IMR-90 (cell line): Measurements from ENCODE around the gene ANO9. TPM values are rescaled to one million over a fixed set of nuclear protein-coding genes. Genes with fewer than 3 reads are reported as not detected.

ENCODE experiments used
- ATAC-seq: fragments of 200-7000 bp; cut with Tn5 transposase; 2 replicates; pipeline ENCODE4 v1.9.1; 2020; ENCODE audit warnings: low read depth, mild to moderate bottlenecking, moderate library complexity
- BruUV-seq: library from RNA; stranded (reverse); fragments of 400-500 nt; replicated peaks from 2 replicates; lab custom pipeline; 2021; lab: Mats Ljungman, UMichigan
- CTCF ChIA-PET: fragments of 300-600 bp; formaldehyde crosslinking; extraction: SDS; loops from one replicate; lab custom pipeline; 2021; ENCODE audit warnings: antibody characterized with exemption; lab: Yijun Ruan, JAX
- POLR2A ChIA-PET: fragments of 300-600 bp; sonication (Branson Sonifier 250); formaldehyde crosslinking; loops from one replicate; lab custom pipeline; 2022; ENCODE audit warnings: antibody characterized with exemption; ENCODE audit not compliant: unreplicated experiment; lab: Charles Lee
- DNase-seq: peaks from one replicate; pipeline ENCODE4 v3.0.0; 2013
- H2AFZ ChIP-seq: replicated peaks from 2 replicates; pipeline ENCODE3; 2013; ENCODE audit warnings: low read length, mild to moderate bottlenecking; ENCODE audit not compliant: poor library complexity
- H2AK5ac ChIP-seq: 2 replicates; pipeline ENCODE4 v1.6.1; 2013; ENCODE audit warnings: low read depth, low read length, inconsistent platforms
- H2AK9ac ChIP-seq: replicated peaks from 2 replicates; pipeline ENCODE3; 2013; ENCODE audit warnings: mild to moderate bottlenecking, low read depth, low read length, moderate library complexity; ENCODE audit not compliant: poor library complexity
- H2BK120ac ChIP-seq: 2 replicates; pipeline ENCODE4 v1.6.1; 2013; ENCODE audit warnings: low read depth, low read length, inconsistent platforms
- H2BK15ac ChIP-seq: 3 replicates; pipeline ENCODE4 v1.6.1; 2013; ENCODE audit warnings: low read depth, low read length, inconsistent platforms
- H2BK20ac ChIP-seq: 2 replicates; pipeline ENCODE4 v1.6.1; 2013; ENCODE audit warnings: low read depth, mild to moderate bottlenecking, inconsistent platforms, low read length, moderate library complexity
- H2BK5ac ChIP-seq: 2 replicates; pipeline ENCODE4 v1.6.1; 2013; ENCODE audit warnings: mild to moderate bottlenecking, low read depth, low read length, inconsistent platforms; ENCODE audit not compliant: poor library complexity, severe bottlenecking
- H3K14ac ChIP-seq: replicated peaks from 2 replicates; pipeline ENCODE4 v1.6.1; 2013; ENCODE audit warnings: low read depth, low read length, inconsistent platforms
- H3K18ac ChIP-seq: 2 replicates; pipeline ENCODE4 v1.6.1; 2013; ENCODE audit warnings: low read depth, low read length, control low read depth
- H3K23ac ChIP-seq: 2 replicates; pipeline ENCODE4 v1.6.1; 2013; ENCODE audit warnings: low read depth, low read length, inconsistent platforms
- H3K27ac ChIP-seq: 2 replicates; pipeline ENCODE4 v1.5.1; 2013; ENCODE audit warnings: mild to moderate bottlenecking, control low read depth, low read length; ENCODE audit not compliant: insufficient read depth
- H3K27me3 ChIP-seq: 2 replicates; pipeline ENCODE4 v1.6.1; 2013; ENCODE audit warnings: low read length; ENCODE audit not compliant: control insufficient read depth, insufficient read depth
- H3K36me3 ChIP-seq: 2 replicates; pipeline ENCODE4 v1.6.1; 2013; ENCODE audit warnings: low read length, mixed read lengths; ENCODE audit not compliant: control insufficient read depth, insufficient read depth
- H3K4ac ChIP-seq: 2 replicates; pipeline ENCODE4 v1.6.1; 2013; ENCODE audit warnings: low read depth, low read length, inconsistent platforms
- H3K4me1 ChIP-seq: 2 replicates; pipeline ENCODE4 v1.6.1; 2013; ENCODE audit warnings: low read length, mixed read lengths; ENCODE audit not compliant: control insufficient read depth, insufficient read depth
- H3K4me2 ChIP-seq: 2 replicates; pipeline ENCODE4 v1.6.1; 2013; ENCODE audit warnings: low read depth, mild to moderate bottlenecking, control low read depth, low read length, moderate library complexity
- H3K4me3 ChIP-seq: 2 replicates; pipeline ENCODE4 v1.5.1; 2013; ENCODE audit warnings: low read depth, mild to moderate bottlenecking, control low read depth, low read length, moderate library complexity; ENCODE audit not compliant: insufficient read depth
- H3K56ac ChIP-seq: 2 replicates; pipeline ENCODE4 v1.6.1; 2013; ENCODE audit warnings: low read length, inconsistent platforms; ENCODE audit not compliant: insufficient read depth; ENCODE audit errors: extremely low read depth
- H3K79me1 ChIP-seq, 2 experiments: 2 replicates each; pipeline ENCODE4 v1.6.1; 2013; ENCODE audit warnings: low read length in 2 of 2, inconsistent platforms in 1 of 2, low read depth in 1 of 2
- H3K9ac ChIP-seq: 2 replicates; pipeline ENCODE4 v1.6.1; 2013; ENCODE audit warnings: low read depth, low read length, control low read depth
- H3K9me1 ChIP-seq: 2 replicates; pipeline ENCODE4 v1.6.1; 2013; ENCODE audit warnings: low read length, inconsistent platforms; ENCODE audit not compliant: insufficient read depth
- H3K9me3 ChIP-seq: 2 replicates; pipeline ENCODE4 v1.6.1; 2013; ENCODE audit warnings: low read length; ENCODE audit not compliant: control insufficient read depth, insufficient read depth
- H4K20me1 ChIP-seq: 2 replicates; pipeline ENCODE4 v1.6.1; 2013; ENCODE audit warnings: low read length, inconsistent platforms; ENCODE audit not compliant: insufficient read depth
- H4K5ac ChIP-seq: 2 replicates; pipeline ENCODE4 v1.6.1; 2013; ENCODE audit warnings: mild to moderate bottlenecking, low read depth, low read length, control low read depth
- H4K8ac ChIP-seq, 2 experiments: 2 replicates each; pipeline ENCODE4 v1.6.1; 2013; ENCODE audit warnings: low read depth in 2 of 2, low read length in 2 of 2, control low read depth in 1 of 2, inconsistent platforms in 1 of 2
- H4K91ac ChIP-seq: 2 replicates; pipeline ENCODE4 v1.6.1; 2013; ENCODE audit warnings: low read depth, low read length, inconsistent platforms; ENCODE audit not compliant: insufficient read depth
- BHLHE40 ChIP-seq: fragments of 150-350 bp; IDR thresholded peaks from 2 replicates; pipeline ENCODE4 v1.6.1; 2016; ENCODE audit warnings: mild to moderate bottlenecking, low read depth, low read length
- CHD1 ChIP-seq: IDR thresholded peaks from 2 replicates; pipeline ENCODE4 v1.6.1; 2012; ENCODE audit warnings: low read depth, low read length, improper control_type of control experiment
- FOS ChIP-seq: fragments of 150-350 bp; IDR thresholded peaks from 2 replicates; pipeline ENCODE4 v1.6.1; 2016; ENCODE audit warnings: low read depth, low read length
- MAFK ChIP-seq: IDR thresholded peaks from 2 replicates; pipeline ENCODE4 v1.6.1; 2012; ENCODE audit warnings: low read depth, low read length, improper control_type of control experiment
- MAZ ChIP-seq: IDR thresholded peaks from 2 replicates; pipeline ENCODE4 v1.6.1; 2012; ENCODE audit warnings: low read depth, mild to moderate bottlenecking, low read length, improper control_type of control experiment, moderate library complexity, borderline replicate concordance
- NFE2L2 ChIP-seq: fragments of 150-350 bp; IDR thresholded peaks from 2 replicates; pipeline ENCODE4 v1.6.1; 2016; ENCODE audit warnings: low read depth, mild to moderate bottlenecking, low read length
- POLR2A ChIP-seq: IDR thresholded peaks from 2 replicates; pipeline ENCODE4 v1.6.1; 2012; ENCODE audit warnings: mild to moderate bottlenecking, low read depth, low read length
- RAD21 ChIP-seq: IDR thresholded peaks from 2 replicates; pipeline ENCODE4 v1.6.1; 2012; ENCODE audit warnings: low read length, improper control_type of control experiment
- RCOR1 ChIP-seq: IDR thresholded peaks from 2 replicates; pipeline ENCODE4 v1.6.1; 2012; ENCODE audit warnings: mild to moderate bottlenecking, low read length, improper control_type of control experiment; ENCODE audit not compliant: insufficient replicate concordance
- RFX5 ChIP-seq: IDR thresholded peaks from 2 replicates; pipeline ENCODE4 v1.8.0; 2012; ENCODE audit warnings: low read depth, mild to moderate bottlenecking, low read length, moderate library complexity
- SMC3 ChIP-seq: fragments of 150-350 bp; IDR thresholded peaks from 2 replicates; pipeline ENCODE4 v1.6.1; 2016; ENCODE audit warnings: low read depth, mild to moderate bottlenecking, antibody characterized with exemption, low read length, moderate library complexity
- WGBS, 2 experiments: methylation state at CpG; one replicate each; pipeline versions ENCODE4 v1.1.5 to v1.1.7; 2013; ENCODE audit warnings: missing lambda C conversion rate in 2 of 2; ENCODE audit not compliant: insufficient read length in 1 of 2; ENCODE audit errors: extremely low coverage in 2 of 2; 5-methylcytosine and 5-hydroxymethylcytosine counted together
- dilution Hi-C: fragments of 300-500 bp; cut with HindIII; formaldehyde crosslinking; loops from one replicate; pipeline ENCODE4 v1.14.3; 2018; ENCODE audit warnings: low sequenced_read_pairs; ENCODE audit not compliant: unreplicated experiment
- in situ Hi-C: fragments of 300-500 bp; cut with MboI; formaldehyde crosslinking; loops from 3 replicates; pipeline ENCODE4 v1.14.3; 2019; ENCODE audit warnings: low sequenced_read_pairs, inconsistent platforms, mixed read lengths
- intact Hi-C: fragments of 100-400 bp; cut with micrococcal nuclease; formaldehyde crosslinking; loops from 2 replicates; pipeline ENCODE4 v1.10.0; 2022
- polyA plus RNA-seq, 3 experiments: library from polyadenylated mRNA; depleted of rRNA; stranded (reverse); fragments of >200 nt; gene quantifications; 2 replicates each; pipeline ENCODE4 v1.2.3, GENCODE V29; 2012; ENCODE audit warnings: low replicate concordance in 1 of 3
- total RNA-seq: library from RNA; depleted of rRNA; stranded (reverse); fragments of >200 nt; gene quantifications from 2 replicates; pipeline ENCODE4 v1.2.3, GENCODE V29; 2012
- TF ChIP-seq, protein P1 (sequence below): conservative IDR thresholded peaks from 2 replicates; pipeline ENCODE4 v1.5.1; 2012; ENCODE audit warnings: mild to moderate bottlenecking, low read depth, low read length, improper control_type of control experiment
- TF ChIP-seq, protein P2 (sequence below): fragments of 150-350 bp; IDR thresholded peaks from 2 replicates; pipeline ENCODE4 v1.6.1; 2016; ENCODE audit warnings: low read depth, mild to moderate bottlenecking, low read length, moderate library complexity, borderline replicate concordance
- TF ChIP-seq, protein P3 (sequence below): fragments of 150-350 bp; IDR thresholded peaks from 2 replicates; pipeline ENCODE4 v1.6.1; 2017; ENCODE audit warnings: mild to moderate bottlenecking, antibody characterized with exemption, low read length, low read depth

Gene ANO9
- total and polyA plus RNA-seq, 2 of the 4 experiments (the other 2 are of a cell fraction): not detected

DNA sequence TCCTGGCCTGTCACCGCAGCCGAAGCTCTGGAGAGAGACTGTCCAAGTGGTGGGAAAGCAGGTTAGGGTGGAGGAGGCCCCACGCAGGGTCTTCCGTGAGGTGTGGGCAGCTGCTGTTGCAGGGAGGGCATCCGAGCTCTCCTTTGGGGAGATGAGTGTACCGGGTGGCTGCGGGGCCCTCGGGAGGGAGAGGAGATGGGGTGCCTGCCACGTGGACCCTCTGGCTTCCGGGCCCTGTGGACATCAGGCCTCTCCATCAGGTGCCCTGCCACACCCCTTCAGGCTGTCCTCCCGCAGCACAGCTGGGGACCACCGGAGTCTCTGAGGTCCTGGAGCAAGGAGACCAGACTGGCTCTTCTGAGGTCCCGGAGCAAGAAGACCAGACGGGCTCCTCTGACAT, 9.9 kb upstream of the ANO9 start:
- ChIA-PET CTCF (no interaction called here), POLR2A (no interaction called here)
- no peak overlapping the region for H3K56ac ChIP-seq

More for the DNA sequence above, 9.9 kb upstream of the ANO9 start:
- 90% methylated on average over 2 of the region's 14 CpGs; no CpG with 5 or more reads in 1 of the 2 experiments for WGBS, 2 experiments
- H2BK5ac ChIP-seq: no peak overlapping the region
- H2BK20ac ChIP-seq: no peak overlapping the region
- H3K14ac ChIP-seq: no peak overlapping the region
- no peak overlapping the region for H2BK120ac ChIP-seq
- no TSS peak for BruUV-seq
- H3K27me3 ChIP-seq: no peaks in the 10 kb centered on the region
- H3K4me3 ChIP-seq: no peak overlapping the region
- H3K9ac ChIP-seq: peak overlapping the region; percentile 66; the same call in 1 of the 2 replicates
- no peak overlapping the region for H3K23ac ChIP-seq
- H4K5ac ChIP-seq: no peak overlapping the region
- no peaks in the 10 kb centered on the region for H3K9me3 ChIP-seq
- H2AK5ac ChIP-seq: no peak overlapping the region
- H4K91ac ChIP-seq: no peak overlapping the region
- peaks cover 12 to 64% of the 10 kb centered on the region in 2 experiments for H3K79me1 ChIP-seq
- peaks cover 18% of the 10 kb centered on the region for H3K36me3 ChIP-seq
- H2AK9ac ChIP-seq: no peak overlapping the region
- H3K9me1 ChIP-seq: no peaks in the 10 kb centered on the region
- in situ Hi-C loops: loop anchor here (10.0 kb wide), 1 partner anchor 147 kb away; the partner anchor contains the start of gene IFITM2
- peak overlapping the region; percentile 86; the same call in 1 of the 2 replicates for H3K4me2 ChIP-seq
- ATAC-seq (no peak), DNase-seq (no peak)
- peaks cover 22% of the 10 kb centered on the region for H4K20me1 ChIP-seq
- dilution Hi-C loops: no loop called here
- H2BK15ac ChIP-seq: no peak overlapping the region
- H3K27ac ChIP-seq: no peak overlapping the region
- no peak overlapping the region for H3K4ac ChIP-seq
- H3K4me1 ChIP-seq: peaks cover 6% of the 10 kb centered on the region
- TF ChIP-seq RAD21 (no peak), SMC3 (no peak), FOS (no peak), NFE2L2 (no peak), RFX5 (no peak), BHLHE40 (no peak), POLR2A (no peak), RCOR1 (no peak), MAZ (no peak), MAFK (no peak), CHD1 (no peak)
- TF ChIP-seq, protein P1, sequence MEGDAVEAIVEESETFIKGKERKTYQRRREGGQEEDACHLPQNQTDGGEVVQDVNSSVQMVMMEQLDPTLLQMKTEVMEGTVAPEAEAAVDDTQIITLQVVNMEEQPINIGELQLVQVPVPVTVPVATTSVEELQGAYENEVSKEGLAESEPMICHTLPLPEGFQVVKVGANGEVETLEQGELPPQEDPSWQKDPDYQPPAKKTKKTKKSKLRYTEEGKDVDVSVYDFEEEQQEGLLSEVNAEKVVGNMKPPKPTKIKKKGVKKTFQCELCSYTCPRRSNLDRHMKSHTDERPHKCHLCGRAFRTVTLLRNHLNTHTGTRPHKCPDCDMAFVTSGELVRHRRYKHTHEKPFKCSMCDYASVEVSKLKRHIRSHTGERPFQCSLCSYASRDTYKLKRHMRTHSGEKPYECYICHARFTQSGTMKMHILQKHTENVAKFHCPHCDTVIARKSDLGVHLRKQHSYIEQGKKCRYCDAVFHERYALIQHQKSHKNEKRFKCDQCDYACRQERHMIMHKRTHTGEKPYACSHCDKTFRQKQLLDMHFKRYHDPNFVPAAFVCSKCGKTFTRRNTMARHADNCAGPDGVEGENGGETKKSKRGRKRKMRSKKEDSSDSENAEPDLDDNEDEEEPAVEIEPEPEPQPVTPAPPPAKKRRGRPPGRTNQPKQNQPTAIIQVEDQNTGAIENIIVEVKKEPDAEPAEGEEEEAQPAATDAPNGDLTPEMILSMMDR: no peak
- TF ChIP-seq, protein P2, sequence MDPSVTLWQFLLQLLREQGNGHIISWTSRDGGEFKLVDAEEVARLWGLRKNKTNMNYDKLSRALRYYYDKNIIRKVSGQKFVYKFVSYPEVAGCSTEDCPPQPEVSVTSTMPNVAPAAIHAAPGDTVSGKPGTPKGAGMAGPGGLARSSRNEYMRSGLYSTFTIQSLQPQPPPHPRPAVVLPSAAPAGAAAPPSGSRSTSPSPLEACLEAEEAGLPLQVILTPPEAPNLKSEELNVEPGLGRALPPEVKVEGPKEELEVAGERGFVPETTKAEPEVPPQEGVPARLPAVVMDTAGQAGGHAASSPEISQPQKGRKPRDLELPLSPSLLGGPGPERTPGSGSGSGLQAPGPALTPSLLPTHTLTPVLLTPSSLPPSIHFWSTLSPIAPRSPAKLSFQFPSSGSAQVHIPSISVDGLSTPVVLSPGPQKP: no peak
- TF ChIP-seq, protein P3, sequence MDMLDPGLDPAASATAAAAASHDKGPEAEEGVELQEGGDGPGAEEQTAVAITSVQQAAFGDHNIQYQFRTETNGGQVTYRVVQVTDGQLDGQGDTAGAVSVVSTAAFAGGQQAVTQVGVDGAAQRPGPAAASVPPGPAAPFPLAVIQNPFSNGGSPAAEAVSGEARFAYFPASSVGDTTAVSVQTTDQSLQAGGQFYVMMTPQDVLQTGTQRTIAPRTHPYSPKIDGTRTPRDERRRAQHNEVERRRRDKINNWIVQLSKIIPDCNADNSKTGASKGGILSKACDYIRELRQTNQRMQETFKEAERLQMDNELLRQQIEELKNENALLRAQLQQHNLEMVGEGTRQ: no peak
- intact Hi-C loops: loop anchor here (2.0 kb wide), 2 partner anchors 17 to 55 kb away; partner anchors contain the start of gene RNH1
- H2AFZ ChIP-seq: no peak overlapping the region
- no peak overlapping the region for H4K8ac ChIP-seq
- H3K18ac ChIP-seq: no peak overlapping the region
